Gastrocnemius medialis (tissue), 4 donors: ENCODE results near the gene LUZP1.

Source experiments
- POLR2A ChIP-seq, 2 donors: fragments of 450-650 bp; IDR thresholded peaks; one replicate each; pipeline ENCODE4 v1.6.1; 2017; ENCODE audit warnings: antibody characterized with exemption in 2 of 2, mild to moderate bottlenecking in 2 of 2, moderate library complexity in 2 of 2
- TF ChIP-seq, protein P1 (sequence below), 5 experiments: fragments of 450-650 bp in 3 of 5; fragments of 200-600 bp in 2 of 5; sonication (generic) in 2 of 5; IDR thresholded peaks in 4 of 5; conservative IDR thresholded peaks in 1 of 5; 1 replicate in 4 of 5; 2 replicates in 1 of 5; pipeline ENCODE4 v1.5.1; 2016 to 2019; ENCODE audit warnings: antibody characterized with exemption in 5 of 5, mild to moderate bottlenecking in 3 of 5, moderate library complexity in 3 of 5

DNA sequence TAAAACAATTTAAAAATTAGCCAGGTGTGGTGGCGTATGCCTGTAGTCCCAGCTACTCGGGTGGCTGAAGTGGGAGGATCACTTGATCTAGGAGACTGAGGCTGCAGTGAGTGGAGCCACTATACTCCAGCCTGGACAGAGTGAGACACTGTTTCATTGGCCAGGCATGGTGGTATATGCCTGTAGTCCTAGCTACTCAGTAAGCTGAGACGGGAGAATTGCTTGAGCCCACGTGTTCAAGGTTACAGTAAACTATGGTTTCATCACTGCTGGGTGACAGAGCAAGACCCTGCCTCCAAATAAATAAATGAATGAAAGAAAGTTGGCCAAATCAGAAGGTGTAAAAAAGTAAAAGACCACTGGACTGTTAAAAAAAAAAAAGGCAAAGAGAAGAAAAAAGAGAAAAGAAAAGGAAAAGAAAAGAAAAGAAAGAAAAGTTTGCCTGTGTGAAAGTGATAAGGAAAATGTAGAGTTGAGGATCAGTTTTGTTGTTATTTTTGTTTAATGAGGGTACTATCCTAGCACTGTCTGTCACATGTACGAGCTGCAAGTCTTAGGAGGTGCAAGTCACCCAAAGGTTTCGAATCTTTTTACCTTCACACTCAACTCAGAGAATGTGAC is 52.3 kb downstream of the LUZP1 start:
- TF ChIP-seq, protein P1, sequence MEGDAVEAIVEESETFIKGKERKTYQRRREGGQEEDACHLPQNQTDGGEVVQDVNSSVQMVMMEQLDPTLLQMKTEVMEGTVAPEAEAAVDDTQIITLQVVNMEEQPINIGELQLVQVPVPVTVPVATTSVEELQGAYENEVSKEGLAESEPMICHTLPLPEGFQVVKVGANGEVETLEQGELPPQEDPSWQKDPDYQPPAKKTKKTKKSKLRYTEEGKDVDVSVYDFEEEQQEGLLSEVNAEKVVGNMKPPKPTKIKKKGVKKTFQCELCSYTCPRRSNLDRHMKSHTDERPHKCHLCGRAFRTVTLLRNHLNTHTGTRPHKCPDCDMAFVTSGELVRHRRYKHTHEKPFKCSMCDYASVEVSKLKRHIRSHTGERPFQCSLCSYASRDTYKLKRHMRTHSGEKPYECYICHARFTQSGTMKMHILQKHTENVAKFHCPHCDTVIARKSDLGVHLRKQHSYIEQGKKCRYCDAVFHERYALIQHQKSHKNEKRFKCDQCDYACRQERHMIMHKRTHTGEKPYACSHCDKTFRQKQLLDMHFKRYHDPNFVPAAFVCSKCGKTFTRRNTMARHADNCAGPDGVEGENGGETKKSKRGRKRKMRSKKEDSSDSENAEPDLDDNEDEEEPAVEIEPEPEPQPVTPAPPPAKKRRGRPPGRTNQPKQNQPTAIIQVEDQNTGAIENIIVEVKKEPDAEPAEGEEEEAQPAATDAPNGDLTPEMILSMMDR (IDR thresholded peaks at IDR 0.05 in 4 of 5, conservative IDR thresholded peaks at IDR 0.05 in 1 of 5), result no peak
- no peak for TF ChIP-seq POLR2A (IDR thresholded peaks at IDR 0.05)
